ENCODE data around the gene MXD4.

DNA sequence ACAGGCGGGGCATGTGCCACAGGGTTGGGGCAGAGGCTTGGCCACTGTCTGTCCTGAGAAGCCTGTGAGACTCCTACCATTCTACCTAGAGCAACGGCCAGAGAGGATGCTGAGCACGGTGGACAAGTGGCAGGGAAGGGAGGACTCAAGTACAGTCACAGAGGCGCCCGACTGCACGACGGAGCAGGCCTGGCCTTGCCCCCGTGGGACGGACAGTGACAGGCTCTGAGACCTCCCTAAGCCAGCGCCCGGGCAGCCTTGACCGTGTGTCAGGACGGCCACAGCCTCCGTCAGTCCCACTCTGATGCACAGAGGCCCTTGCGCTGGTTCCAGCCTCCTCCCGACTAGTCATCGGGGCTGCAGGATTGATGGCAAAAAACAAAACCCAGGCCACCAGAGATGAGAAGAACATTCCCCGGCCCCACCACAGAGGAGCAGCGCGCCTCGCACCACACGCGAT, 36.7 kb upstream of the MXD4 start:
- TF ChIP-seq YY1 (IDR thresholded peaks at IDR 0.05; ENCODE audit: low read depth): no peak
- no peak for TF ChIP-seq USF1 (IDR thresholded peaks at IDR 0.05)
- TF ChIP-seq TCF12 (IDR thresholded peaks at IDR 0.05; ENCODE audit: low read depth): no peak

Data from Ishikawa (cell line).